IPS-18c (cell line): ENCODE data around the gene LECT2.
A peak's percentile ranks its signal among the peaks of the same experiment; 100 is the strongest.

Source experiments
- H3K4me3 ChIP-seq: 2 replicates; pipeline ENCODE4 v1.7.0; 2013; ENCODE audit warnings: low read depth, mild to moderate bottlenecking, low read length, moderate library complexity; ENCODE audit not compliant: insufficient read depth
- H3K9me3 ChIP-seq: one replicate; pipeline ENCODE4 v1.6.1; 2013; ENCODE audit warnings: mild to moderate bottlenecking, low read length, moderate library complexity; ENCODE audit not compliant: control insufficient read depth, insufficient read depth

LECT2 gene

DNA sequence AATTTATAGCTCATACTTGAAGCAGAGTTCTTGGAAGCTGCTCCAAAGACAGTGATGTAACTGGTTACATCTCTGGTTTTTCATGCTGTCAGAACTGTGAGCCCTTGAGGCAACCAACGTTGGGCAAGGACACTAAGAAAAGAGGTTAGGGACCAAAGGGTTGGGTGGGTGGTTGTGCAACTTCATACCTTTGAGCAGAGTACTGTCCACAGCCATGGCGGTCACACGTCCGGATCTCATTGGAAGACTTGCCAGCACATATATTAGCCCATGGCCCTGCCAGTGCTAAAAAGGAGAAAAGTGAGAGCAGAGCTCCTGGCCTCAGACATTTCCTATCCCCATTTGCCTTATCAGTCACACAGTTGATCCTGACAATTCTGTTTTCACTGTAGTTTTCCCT, 2.1 kb downstream of the LECT2 start:
- no peaks in the 10 kb centered on the region for H3K9me3 ChIP-seq
- H3K4me3 ChIP-seq: no peak overlapping the region

DNA sequence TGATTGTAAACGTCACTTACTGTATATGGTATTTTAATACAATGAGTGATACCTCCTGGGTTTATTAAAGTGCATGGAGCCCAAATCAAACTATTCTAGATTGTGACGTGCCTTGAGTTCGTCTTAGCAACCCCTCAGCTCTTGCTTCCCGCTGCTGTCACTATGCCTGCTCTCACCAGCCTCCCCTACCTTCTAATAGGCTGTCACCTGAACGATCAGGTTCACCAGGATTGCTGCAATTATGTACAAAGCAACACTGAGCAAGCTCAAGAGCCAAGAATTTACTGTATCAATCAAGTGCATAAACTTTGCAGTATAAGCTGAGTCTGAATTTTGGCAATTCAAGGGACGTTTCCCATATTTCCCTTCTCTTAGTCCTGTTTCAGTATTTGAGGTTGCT, 3.0 kb downstream of the LECT2 start:
- H3K9me3 ChIP-seq: no peaks in the 10 kb centered on the region
- H3K4me3 ChIP-seq: no peak overlapping the region

DNA sequence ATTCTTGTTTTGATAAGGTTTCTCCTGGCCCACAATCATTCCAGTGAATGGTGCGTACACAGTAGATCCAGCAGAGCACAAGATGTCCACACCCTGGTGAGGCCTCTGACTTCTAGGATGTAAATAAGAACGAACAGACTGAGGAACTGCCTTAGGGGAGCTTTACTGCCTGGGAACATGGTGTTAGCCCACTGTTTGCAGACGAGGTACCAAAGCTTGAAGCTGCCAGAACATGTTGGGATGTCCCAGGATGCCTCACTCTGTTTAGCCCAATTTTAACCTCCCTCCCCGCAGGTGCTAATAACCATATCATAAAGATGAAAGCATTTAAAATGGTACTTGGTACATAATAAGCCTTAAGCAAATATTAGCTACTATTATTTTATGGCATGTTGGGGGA, 3.5 kb downstream of the LECT2 start:
- no peak overlapping the region for H3K4me3 ChIP-seq
- H3K9me3 ChIP-seq: no peaks in the 10 kb centered on the region

DNA sequence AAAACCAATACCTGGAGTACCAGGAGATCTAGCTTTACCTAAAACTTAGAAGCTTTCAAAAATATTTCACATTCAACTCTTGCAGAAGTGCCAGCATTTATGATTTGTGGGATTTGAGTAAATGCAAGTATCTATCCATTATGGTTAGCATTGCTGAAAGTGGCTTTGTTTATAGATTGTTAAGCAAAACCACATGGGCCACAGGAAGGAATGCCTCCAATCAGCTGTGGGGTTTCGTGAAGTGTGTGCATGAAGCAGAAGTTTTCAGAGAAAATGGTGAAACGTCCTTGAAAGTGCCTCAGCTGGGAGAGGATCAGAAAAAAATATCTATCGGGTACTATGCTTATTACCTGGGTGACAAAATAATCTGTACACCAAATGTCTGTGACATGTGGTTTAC, 4.2 kb downstream of the LECT2 start:
- H3K9me3 ChIP-seq: no peaks in the 10 kb centered on the region
- no peak overlapping the region for H3K4me3 ChIP-seq

DNA sequence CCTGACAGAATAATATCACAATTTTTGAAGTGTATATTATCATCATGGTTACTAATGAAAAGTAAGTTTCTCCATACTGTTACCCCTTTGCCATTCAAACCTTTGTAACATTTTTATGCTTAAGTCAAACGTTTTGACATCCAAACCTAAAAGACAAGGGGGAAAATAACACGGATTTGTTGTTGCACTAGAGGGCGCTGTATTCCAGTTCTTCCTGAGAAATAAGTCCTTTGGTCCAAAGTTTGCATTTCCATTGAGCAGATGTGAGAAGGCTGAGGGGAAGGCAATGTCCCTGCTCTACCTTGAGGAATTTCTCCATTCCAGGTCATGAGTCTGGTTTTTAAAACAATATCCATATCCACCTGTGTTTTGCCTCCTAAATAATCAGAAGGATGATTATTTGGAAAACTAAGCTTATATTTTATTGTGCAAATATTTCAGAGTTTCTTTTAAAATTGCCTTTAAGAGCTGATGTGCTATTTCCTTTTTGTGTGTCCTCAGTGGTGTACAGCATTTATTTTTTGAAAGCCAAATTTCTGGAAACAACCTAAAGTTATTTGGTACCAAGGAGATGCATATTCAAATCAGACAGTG, 9.7 kb downstream of the LECT2 start:
- H3K4me3 ChIP-seq: no peak overlapping the region
- no peaks in the 10 kb centered on the region for H3K9me3 ChIP-seq

DNA sequence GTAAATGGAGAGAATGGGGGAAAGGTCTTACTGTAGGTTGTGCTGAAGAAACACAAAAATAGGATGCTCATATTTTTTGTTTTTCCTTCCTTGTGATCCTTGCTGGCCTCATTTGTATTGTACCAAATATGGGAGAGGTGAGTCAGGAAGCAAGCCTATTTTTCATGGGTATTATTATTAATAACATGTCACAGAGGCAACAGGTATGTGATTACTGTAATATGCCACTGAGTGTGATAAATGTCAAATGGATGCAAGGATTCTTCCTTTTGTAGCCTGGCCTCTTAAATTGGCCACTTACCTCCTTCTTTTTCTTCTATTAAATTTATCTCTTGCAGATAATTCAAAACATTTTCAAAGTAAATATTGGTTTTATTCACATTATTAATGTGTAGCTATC, 10.2 kb downstream of the LECT2 start:
- no peak overlapping the region for H3K4me3 ChIP-seq
- no peaks in the 10 kb centered on the region for H3K9me3 ChIP-seq

DNA sequence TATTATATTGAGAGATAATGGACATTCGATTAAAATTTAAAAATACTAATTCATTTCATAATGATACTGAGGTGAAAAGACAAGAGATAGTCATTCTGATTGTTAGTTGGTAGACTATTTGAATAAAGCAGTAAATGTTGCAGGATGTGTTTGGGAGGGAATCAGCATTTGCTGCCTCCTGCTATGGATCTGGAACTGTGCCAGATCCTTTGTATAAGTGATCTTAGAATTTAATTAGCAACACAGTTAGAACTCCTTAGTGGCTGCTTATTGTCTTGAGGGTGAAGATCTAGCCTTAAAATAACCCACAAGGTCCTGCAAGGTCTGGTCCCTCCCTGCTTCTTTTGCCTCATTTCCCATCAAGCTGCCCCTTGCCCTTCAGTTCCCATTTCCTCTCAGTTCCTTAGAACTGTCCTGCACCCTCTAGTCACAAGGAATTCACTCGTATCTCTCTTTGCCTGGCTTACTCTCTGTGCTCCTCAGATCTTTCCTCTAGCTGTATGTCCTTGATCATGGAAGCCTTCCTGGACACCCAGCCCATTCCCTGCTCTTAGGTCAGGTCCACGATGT, 12.5 kb downstream of the LECT2 start:
- Histone ChIP-seq H3K4me3 (no peak overlapping the region), H3K9me3 (no peaks in the 10 kb centered on the region)

DNA sequence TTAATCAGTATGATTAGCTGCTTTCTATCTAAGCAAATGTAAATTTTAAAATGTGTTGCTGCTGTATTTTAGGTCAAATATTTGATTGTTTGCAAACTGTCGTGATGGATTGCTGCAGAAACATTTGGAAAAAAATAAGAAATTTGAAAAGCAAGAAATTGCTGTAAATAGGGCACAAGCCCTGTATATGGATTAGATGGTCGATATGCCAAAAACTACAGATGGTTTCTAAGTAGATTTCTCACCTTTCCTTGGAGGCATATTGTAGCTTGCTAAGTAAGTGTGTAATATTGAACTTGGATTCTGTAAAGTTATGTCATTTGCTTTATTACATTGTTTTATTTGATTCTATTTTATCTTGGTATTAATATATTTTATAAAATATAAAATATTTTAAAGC, 13.1 kb downstream of the LECT2 start:
- H3K9me3 ChIP-seq: no peaks in the 10 kb centered on the region
- H3K4me3 ChIP-seq: no peak overlapping the region

DNA sequence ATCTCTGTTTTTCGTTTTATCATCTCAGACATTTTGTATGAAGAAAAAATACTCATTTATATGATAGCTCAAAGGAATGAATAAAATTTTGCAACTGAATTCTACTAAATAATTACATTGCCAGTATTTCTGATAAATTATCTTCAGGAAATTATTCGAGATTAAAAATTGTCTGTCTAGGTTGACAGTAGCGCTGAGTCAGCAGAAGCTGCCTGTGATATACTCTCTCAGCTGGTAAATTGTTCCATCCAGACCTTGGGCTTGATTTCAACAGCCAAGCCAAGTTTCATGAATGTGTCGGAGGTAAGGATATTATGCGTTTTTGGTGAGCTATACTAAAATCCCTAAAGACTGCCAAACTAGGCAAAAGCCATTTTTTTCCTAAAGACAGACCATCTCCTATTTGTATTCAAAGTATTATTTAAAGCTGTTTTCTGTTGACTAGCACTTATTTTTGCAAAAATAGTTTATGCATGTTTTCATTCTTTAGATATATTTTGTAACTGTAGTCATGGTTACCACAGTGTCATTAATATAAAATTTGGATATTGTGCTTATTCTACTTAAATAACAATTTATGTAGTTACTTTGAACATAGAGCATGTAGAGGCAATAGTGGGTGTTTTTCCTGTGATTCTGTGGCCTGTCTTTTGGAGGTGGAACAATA, 17.4 kb downstream of the LECT2 start:
- Histone ChIP-seq H3K4me3 (no peak overlapping the region), H3K9me3 (no peaks in the 10 kb centered on the region)

DNA sequence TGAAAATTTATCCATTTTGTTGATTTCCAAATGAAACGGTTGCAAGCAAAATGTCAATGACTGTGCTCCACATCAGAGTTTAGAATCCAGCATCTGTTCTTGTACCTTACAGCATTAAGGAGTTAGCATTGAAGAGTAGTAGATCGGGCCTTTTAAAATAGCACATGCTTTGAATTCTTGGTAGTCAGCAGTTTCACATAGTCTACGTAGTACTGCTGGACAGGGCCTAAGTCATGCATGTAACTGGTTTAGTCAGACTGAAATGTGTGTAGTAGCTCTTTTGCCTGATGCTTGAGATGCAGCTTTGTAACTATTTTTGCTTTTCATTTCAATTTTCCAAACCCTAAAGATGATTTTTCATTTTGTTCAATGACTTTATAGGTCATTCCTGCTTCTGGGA, 19.8 kb downstream of the LECT2 start:
- no peak overlapping the region for H3K4me3 ChIP-seq
- no peaks in the 10 kb centered on the region for H3K9me3 ChIP-seq

DNA sequence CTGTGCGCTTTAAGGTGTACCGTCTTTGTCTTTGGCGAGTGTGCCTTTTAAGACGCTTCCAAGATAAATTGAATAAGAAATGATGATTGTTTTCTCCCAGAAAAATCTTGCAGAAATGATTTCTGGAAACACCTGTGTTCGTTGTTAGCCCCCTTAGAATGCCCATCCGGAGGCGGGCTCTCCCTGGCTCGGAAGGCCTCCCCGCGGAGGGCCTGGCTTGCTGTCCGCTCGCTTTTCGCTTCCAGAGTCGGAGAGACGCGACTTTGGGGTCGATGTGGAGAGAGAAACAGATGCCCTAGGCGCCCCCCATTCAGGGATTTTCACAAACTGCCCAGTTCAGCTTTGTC, 23.9 kb downstream of the LECT2 start:
- H3K4me3 ChIP-seq: peak overlapping the region; percentile 64

DNA sequence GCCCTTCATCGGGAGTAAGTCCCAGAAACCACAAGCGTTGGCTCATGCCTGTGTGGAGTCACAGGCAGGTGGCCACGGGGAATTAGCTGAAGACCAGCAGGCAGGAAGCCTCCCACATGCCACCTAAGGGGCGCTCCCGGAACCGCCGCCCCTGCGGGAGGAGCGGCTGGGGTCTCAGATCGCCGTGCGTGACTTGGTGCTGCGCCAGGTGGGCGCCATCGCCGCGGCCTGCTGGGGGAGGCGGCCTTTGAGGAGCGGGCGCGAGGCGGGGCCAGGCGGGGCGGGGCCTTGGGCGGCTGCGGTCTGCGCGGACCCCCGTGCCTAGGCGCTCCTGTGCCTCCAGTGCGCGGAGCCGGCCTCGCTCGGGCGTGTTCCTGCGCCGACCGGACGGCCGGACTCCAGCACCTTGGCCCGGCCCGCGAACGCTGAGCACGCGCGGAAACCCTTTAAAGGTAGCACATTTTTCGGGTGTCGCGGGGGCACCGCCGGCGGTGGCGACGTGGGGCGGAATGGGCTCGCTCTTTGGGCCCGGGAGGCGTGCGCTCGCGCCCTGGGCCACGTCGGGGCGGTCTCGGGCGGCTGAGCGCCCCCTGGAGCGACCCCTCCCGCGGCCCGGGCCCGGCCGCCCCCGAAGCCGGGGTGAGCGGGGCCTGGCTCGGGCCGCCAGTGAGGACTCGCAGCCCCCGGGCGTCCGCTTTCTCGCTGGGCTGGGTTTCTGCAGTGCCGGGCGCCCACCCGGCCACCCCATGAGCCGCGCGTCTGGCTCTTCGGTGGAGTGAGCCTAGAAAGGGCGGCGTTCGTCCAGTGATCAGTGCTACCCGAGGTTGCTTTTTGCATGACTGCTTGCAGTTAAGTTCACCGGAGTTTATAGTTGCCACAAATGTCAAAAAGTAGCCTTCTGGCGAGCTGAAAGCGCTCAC, 24.5 kb downstream of the LECT2 start:
- Histone ChIP-seq H3K9me3 (no peaks in the 10 kb centered on the region), H3K4me3 (peak overlapping the region; percentile 64)

More for the DNA sequence above, 23.9 kb downstream of the LECT2 start:
- H3K9me3 ChIP-seq: no peaks in the 10 kb centered on the region

DNA sequence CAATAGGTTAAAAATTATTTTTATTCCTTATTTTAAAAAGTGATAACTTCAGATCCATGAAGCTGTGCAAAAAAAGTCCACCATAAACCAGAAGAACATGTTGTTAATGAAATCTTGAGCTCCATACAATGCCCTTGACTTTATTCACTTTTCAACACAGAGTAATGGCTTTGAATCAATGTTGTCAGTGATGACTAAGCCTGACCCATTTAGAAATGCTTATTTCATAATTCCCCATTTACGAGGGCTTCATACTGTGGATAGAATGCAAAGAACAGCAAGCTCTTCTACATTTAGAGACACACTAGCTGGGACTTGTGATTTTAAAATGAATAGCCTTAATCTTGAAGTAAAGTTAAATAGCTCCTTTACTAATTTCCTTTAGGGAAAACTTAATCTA, 33.4 kb downstream of the LECT2 start:
- H3K4me3 ChIP-seq: no peak overlapping the region
- H3K9me3 ChIP-seq: no peaks in the 10 kb centered on the region

DNA sequence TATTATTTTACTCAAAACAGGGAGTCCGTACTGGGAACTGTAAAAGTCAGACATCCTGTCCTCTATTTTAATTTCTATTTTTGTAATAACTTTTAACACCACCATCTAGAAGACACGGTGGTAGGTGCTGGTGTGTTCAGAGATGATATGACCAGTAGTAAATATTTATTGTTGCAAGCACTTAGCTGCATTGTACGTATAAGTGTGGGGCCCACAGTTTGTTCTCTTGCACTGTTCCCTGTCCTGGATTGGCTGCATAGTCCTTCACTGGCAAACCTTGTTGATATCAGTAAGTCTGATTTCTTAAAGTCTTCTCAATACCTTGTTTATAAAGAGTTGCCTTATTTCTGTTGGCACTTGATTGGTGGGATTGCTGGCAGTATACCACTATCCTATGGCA, 34.6 kb downstream of the LECT2 start:
- no peaks in the 10 kb centered on the region for H3K9me3 ChIP-seq
- H3K4me3 ChIP-seq: no peak overlapping the region

DNA sequence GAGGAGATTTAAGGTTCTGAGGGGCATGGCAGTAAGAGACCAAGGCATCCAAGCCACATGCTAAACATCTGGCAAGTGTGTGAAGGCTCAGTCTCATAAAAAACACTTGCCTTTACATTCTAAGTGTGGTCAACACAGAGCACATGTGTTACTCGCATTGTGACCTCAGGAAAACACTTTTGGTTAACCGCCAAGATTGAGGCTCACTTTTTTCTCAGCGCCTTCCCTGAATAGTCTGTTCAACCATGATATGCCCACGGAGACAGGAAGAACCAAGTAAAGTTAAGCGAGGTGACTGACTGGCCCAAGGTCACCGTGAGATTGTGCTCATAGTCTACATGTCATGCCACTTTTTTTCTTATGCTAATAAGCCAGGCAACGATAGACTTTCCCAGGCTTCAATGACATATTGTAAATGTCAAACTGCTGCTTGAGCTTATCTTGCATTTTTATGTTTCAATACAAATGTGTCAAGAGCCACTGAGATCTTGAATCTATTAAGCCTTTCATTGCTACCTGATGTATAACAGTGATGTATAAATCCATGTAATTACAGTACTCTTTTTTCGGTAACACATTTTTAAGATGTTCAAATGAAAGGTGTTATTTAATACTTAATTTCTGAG, 38.0 kb downstream of the LECT2 start:
- no peaks in the 10 kb centered on the region for H3K9me3 ChIP-seq

DNA sequence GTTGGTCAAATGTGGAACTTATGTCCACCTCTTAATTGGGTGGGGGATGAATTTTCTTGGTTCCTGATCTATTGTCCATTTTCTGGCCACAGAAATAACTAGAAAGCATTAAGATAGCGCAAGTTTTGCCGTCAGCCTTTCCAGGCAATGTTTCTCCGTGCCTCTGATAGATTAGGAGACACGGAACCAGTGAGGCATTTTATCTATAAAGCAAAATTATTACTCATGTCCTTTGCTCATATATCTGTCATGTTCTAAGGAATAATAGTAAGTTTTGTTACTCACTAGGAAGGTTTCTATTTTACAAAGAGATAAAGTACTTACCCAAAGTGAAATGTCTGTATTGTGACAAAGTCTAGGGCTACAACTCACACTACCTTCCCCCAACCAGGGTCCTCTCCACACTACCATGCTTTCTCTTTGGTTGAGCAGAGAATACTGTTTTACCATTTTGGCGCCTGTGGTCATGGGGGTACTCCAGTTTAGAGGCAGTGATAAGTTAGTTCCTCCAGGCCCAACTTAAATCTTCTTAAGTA, 39.2 kb downstream of the LECT2 start:
- no peaks in the 10 kb centered on the region for H3K9me3 ChIP-seq
- H3K4me3 ChIP-seq: no peak overlapping the region

More for the DNA sequence above, 38.0 kb downstream of the LECT2 start:
- no peak overlapping the region for H3K4me3 ChIP-seq
